ENCODE results near the gene WDFY1.

GRCh38 chr2:223854741-223855140, 90.4 kb downstream of the WDFY1 start:
- TF ChIP-seq CTCF (IDR thresholded peaks at IDR 0.05): no peak
- TF ChIP-seq POLR2A (IDR thresholded peaks at IDR 0.05): no peak

Data from Peyer's patch (tissue), 4 donors.